Stimulated activated CD4-positive, alpha-beta T cell treated with anti-CD3 and anti-CD28 coated beads, Interleukin-15, amount 100 ng/mL, for 48 hours (primary cell): Measurements from ENCODE around the gene ANTKMT.

ENCODE experiments used
- DNase-seq, 2 donors: peaks; one replicate each; pipeline ENCODE4 v3.0.0-alpha.2; 2020; ENCODE audit warnings: low read depth in 2 of 2

ANTKMT gene

DNA sequence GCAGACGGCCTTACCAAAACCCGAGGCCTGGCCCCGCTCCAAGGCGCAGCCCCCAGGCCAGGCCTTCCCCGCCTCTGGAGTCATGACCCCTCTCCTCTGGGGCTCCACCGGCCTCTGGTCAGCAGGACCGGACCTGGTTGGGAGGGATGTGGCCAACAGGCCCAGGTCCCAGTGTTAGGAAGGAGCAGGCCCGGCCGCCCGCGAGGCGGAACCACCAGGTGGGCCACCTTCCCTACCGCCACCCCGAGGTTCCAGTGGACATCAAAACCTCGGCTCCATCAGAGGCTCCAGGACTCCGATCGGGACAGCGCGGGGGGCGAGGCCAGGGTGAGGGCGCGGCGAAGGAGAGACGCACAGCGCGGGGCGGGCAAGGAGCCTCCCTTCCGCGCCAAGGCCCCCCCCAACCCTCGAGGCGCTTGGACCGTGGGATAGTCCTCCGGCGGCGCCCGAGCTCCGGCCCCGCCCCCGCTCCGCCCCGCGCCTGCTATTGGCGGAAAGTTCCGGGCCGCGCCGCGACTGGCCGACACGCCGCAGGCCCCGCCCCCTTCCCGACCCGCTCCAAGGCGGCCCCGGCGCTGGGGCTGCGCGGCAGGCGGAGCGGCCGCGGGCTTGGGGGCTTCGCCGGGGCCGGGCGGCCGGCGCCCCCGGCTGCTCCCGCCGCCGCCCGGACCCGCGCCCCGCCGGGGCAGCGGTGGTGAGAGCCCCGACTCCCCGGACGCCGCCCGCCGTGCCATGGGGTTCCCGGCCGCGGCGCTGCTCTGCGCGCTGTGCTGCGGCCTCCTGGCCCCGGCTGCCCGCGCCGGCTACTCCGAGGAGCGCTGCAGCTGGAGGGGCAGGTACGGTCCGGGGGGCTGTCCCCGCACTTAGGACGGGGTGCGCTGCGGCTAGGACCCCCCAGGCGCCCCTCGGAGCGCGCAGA lies 6.1 kb upstream of the ANTKMT start, which contains the start of gene METRN:
Gene METRN (plus strand): TSS at position 561 of the 919 bp plus-strand sequence. CDS start 172 bp downstream, at position 733.
- peak; percentile 73 to 89 for DNase-seq

- DNase-seq, result no peak
Observed at GRCh38 chr16:715477-716199, 5.3 kb upstream of the ANTKMT start.

- DNase-seq, result no peak
Observed at GRCh38 chr16:716200-716568, 4.8 kb upstream of the ANTKMT start.

DNA sequence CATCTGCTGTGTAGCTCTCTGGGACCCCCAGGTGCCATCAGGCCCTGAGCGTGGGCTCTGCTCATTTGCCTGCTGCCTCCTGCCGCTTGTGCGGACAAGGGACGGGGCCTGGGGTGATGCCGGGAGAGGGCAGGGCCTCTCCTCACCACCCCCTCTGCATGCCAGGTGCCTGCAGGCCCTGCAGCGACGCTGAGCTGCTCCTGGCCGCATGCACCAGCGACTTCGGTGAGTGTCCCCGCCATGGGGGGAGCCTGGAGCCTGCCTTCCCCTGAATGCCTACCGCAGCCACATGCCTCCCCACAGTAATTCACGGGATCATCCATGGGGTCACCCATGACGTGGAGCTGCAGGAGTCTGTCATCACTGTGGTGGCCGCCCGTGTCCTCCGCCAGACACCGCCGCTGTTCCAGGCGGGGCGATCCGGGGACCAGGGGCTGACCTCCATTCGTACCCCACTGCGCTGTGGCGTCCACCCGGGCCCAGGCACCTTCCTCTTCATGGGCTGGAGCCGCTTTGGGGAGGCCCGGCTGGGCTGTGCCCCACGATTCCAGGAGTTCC lies 4.1 kb upstream of the ANTKMT start:
- DNase-seq, result no peak

DNA sequence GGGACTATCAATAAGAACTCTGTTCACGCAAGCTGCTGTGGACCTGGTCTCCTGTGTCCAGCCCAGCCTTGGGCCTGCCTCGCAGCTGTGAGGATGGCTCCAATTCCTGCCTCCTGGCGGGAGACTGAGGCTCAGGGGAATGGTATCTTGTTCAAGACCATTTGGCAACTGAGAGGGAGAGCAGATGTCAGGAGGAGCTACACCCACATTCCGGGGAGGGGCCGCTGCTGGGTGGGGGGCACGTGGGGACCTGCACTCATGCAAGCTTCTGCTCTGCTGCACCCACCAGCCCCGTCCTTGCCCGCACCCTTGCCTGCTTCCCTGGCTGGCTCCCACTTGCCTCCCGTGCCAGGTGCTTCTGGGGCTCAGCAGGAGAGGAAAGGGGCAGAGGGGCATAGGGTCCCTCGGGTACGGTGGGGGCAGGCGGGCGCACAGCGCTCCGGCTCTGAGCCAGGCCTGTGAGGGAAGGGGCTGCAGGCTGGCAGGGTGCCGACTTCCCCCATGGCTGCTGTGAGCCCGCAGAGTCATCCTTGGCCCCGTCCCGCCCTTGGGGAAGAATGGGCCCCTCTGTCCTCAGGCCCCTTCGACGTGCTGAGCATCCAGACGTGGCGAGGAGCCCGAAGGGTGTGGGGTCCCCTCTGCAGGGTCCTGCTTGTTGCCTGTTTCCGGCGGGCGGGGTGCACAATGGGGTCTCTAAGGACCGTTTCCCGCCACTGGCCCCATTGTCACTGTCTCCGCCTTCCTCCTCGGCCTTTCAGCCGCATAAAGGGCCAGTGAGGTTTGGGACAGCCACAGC lies 3.3 kb upstream of the ANTKMT start:
- no peak for DNase-seq

DNA sequence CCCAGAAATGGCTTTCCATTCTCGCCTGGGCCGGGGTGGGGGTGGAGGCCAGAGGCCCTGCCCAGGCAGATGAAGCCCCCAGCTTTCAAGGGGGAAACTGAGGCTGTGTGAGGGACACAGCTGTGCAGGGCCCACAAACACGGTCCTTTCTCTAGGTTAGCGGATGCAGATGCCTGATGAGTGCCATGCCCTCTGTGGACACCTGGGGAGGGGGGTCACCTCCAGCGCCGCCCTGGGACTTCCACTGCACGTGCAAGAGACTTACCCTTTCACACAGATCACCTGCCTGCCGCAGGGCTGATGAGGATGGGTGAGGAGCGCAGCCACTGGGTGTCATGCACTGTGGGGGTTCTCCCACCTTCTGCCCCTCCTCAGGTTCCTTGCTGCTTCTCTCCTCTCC lies 2.6 kb upstream of the ANTKMT start:
- no peak for DNase-seq

GRCh38 chr16:718922-719321 lies 2.0 kb upstream of the ANTKMT start:
- no peak for DNase-seq

DNA sequence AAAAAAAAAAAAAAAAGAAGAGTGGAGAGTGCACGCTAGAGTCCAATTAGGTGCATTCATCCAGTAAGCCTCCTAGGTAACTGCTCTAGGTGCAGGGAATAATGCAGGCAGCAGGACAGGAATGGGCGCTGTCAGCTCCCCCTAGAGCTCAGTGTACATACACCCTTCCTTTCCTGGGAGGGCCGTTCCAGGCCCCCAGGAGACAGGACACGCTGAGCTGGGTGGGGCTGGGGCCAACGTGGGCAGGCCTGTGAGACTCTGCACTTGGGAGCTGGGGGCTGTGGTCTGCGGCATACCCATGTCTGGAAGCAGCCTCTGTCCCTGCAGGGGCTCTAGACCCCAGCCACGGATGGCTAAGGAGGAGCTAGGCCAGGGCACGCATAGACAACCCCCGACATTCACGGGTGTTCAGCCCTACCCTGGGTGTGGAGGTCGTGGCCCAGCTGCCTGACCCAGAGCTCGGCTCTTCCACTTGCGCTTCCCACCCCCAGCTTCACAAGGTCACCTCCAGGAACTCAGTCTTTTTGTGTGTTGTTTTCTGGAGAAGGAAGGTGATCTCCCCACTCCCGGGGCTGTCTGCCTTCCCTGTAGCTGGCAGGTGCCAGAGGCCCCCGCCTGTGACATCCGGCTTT lies 1.0 kb upstream of the ANTKMT start:
- DNase-seq, result no peak

GRCh38 chr16:720447-720989 lies 428 bp upstream of the ANTKMT start:
- DNase-seq, result peak in 1 of 2 donors; percentile 47

GRCh38 chr16:721765-722540 lies 1.0 kb downstream of the ANTKMT start:
- no peak for DNase-seq

DNA sequence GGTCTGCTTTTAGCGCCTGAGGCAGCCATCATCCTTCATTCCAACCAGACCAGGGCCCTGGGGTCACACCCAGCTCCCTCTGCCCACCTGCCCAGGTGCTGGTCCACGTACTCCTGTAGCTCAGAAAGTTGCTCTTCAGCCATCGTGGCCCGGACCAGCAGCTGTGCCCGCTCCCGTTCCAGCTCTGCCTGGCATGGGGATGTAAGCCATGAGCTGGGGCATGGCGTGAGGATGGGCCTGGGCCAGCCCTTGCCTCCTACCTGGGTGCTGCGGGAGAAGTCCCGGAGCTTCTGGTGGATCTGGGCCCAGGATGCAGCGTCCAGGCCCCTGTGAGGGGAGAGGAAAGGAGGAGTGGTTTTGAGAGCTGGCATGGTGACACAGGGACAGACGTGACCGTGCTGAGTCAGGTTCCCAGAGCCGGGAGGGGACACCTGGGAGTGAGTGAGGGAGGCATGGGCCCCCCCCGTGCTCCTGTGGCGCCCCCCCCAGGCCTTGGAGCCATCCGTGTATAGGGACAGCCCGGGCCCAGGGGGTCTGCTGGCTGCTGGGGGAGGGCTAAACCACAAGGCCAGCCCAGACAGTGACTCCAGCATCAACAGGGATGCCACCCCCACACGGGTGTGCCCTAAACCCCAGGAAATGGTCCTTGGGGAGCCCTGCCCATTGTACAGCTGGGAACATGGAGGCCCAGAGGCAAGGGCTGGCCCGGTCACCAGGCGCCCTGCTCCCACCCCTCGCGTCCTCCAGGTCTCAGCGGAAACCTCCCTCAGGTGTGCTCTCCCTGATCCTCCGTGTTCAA lies 2.1 kb downstream of the ANTKMT start:
- no peak for DNase-seq

- DNase-seq, result no peak
Observed at GRCh38 chr16:723695-724094, 2.7 kb downstream of the ANTKMT start.

DNA sequence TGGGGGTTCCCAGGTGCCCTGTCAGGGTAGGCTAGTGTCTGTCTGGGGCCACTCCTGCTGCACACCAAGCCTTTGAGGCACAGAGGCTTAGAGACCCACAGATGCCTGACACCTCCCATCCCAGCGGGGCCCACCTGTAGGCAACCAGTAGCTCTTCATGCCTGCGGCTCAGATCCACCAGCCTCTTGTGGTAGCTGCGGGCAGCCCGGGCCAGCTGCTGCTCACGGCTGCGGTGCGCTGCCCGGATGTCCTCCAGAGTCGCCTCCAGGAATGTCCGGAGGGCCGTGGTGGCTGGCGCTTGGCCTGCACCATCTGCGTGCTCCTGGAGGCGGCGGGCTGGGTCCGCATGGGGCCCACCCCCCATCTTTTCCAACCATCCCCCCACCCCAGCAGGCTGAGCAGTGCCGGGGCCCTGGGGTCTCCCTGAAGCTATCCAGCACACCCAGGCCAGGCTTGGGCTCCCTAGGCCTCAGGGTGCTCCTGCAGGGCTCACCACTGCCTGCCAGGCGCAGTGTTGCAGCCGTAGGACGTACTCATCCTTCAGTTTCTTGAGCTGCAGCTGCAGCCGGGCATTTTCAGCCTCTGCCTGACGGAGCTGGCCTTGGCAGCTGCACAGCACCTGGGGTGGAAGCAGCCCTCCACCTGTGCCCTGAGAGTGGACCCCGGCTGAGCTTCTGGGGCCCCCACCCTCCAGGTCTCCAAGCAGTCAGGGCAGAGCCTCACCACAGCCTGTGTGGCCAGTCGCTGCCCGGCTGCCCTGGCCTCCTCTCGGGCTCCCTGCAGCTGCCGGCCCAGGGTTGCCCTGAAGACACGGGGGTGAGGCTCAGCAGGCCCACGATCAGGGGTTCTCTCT lies 3.5 kb downstream of the ANTKMT start:
- no peak for DNase-seq

- no peak for DNase-seq
Observed at GRCh38 chr16:725041-725376, 4.1 kb downstream of the ANTKMT start.

GRCh38 chr16:725463-726187 lies 4.7 kb downstream of the ANTKMT start:
- no peak for DNase-seq

DNA sequence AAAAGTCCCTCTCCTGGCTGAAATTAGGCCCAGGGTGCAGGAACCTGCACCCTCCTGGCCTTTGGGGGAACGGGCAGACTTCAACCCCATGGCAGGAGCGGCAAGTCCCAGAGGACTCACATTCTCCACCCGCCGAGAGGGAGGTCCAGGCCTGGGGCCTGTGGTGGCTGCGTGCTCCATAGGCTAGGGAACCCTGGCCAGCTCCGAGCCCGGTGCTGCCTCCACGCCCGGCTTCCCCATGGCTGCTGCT lies 5.2 kb downstream of the ANTKMT start:
- DNase-seq, result no peak

- DNase-seq, result peak in 1 of 2 donors; percentile 51
Observed at GRCh38 chr16:726438-727290, 5.7 kb downstream of the ANTKMT start, which contains the start of the genes CCDC78 and HAGHL. Gene CCDC78, minus strand, starts transcription at chr16:726443. Its CDS starts 76 bp downstream, at chr16:726367. Gene HAGHL, plus strand, starts transcription at chr16:727106. Its CDS starts 404 bp downstream, at chr16:727510.
